ENCODE results near the gene SPNS2. TPM values are rescaled to one million over a fixed set of nuclear protein-coding genes. Genes with fewer than 3 reads are reported as not detected.

The SPNS2 gene
- total RNA-seq, 4 donors from 2014 or later: 25.1 to 76.3 (median 49.6) TPM

- peaks cover 3% of the 10 kb centered on the region for H3K27me3 ChIP-seq
- H3K4me3 ChIP-seq: no peak overlapping the region
- no peaks in the 10 kb centered on the region for H3K9me3 ChIP-seq
- no peaks in the 10 kb centered on the region for H3K36me3 ChIP-seq
- DNase-seq (ENCODE audit: low spot score in 2 of 2): no peak
- TF ChIP-seq POLR2AphosphoS5 (IDR thresholded peaks at IDR 0.05) (no peak), EP300 (IDR thresholded peaks at IDR 0.05) (no peak), POLR2A (IDR thresholded peaks at IDR 0.05) (no peak)
- TF ChIP-seq, protein P1, sequence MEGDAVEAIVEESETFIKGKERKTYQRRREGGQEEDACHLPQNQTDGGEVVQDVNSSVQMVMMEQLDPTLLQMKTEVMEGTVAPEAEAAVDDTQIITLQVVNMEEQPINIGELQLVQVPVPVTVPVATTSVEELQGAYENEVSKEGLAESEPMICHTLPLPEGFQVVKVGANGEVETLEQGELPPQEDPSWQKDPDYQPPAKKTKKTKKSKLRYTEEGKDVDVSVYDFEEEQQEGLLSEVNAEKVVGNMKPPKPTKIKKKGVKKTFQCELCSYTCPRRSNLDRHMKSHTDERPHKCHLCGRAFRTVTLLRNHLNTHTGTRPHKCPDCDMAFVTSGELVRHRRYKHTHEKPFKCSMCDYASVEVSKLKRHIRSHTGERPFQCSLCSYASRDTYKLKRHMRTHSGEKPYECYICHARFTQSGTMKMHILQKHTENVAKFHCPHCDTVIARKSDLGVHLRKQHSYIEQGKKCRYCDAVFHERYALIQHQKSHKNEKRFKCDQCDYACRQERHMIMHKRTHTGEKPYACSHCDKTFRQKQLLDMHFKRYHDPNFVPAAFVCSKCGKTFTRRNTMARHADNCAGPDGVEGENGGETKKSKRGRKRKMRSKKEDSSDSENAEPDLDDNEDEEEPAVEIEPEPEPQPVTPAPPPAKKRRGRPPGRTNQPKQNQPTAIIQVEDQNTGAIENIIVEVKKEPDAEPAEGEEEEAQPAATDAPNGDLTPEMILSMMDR (IDR thresholded peaks at IDR 0.05): no peak
- H3K4me1 ChIP-seq: peaks cover 36% of the 10 kb centered on the region
- H3K27ac ChIP-seq: no peak overlapping the region
- 61% methylated on average over 12 of the region's 13 CpGs for WGBS
Measured at GRCh38 chr17:4479982-4480751, 18.5 kb upstream of the SPNS2 start.

DNA sequence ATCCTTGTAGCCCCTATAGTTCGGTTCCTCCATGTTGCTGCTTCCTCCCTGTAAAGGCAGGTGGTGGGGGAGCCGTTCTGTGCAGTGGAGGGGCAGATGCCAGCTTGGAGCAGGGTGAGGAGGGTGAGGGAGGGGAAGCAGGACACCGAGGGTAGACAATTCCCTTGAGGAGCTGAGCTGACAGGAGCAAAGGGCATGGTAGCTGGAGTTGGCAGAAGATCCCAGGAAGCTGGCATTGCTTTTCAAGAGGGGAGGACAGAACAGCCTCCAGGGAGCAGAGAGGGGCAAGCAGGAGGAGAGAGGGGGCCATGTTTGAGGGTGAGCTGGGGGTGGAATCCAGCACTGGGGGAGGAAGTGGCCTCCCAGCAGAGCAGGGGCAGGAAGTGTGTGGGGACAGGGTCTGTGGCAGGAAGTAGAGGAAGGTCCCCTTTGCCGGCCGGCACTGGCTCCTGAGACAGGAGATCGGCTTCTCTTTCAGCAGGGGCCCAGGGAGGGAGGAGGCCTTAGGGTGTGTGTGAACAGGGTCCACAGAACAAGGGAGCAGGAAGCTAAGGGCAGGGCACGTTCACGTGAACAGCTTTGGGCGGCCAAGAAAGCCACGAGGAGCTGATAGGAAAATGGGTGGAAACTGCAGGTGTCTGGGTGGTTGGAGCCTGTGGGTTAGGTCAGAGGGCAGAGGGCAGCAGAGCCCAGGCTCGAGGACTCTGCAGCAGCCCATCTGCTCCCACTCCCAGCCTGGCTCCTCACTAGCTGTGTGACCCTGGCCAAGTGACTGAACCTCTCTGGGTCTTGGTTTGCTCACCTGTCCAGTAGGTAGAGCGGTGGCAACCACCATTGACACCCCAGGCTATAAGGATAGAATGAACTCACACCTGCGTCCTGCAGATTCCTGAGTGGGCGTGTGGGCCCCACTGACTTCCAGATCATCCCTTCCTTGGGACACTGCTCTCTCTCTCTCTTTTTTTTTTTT lies 17.5 kb upstream of the SPNS2 start:
- 53% methylated on average over 14 of the region's 14 CpGs for WGBS
- no peak for TF ChIP-seq POLR2A (IDR thresholded peaks at IDR 0.05)
- no peak for TF ChIP-seq EP300 (IDR thresholded peaks at IDR 0.05)
- TF ChIP-seq, protein P1 (IDR thresholded peaks at IDR 0.05): no peak
- TF ChIP-seq POLR2AphosphoS5 (IDR thresholded peaks at IDR 0.05): no peak
- peaks cover 3% of the 10 kb centered on the region for H3K27me3 ChIP-seq
- peak in 1 of 2 donors; percentile 27 for DNase-seq (ENCODE audit: low spot score in 2 of 2)
- no peaks in the 10 kb centered on the region for H3K9me3 ChIP-seq
- H3K36me3 ChIP-seq: no peaks in the 10 kb centered on the region
- H3K4me1 ChIP-seq: peaks cover 30% of the 10 kb centered on the region
- no peak overlapping the region for H3K4me3 ChIP-seq
- H3K27ac ChIP-seq: no peak overlapping the region

GRCh38 chr17:4482338-4483011 lies 16.2 kb upstream of the SPNS2 start:
- Histone ChIP-seq H3K36me3 (no peaks in the 10 kb centered on the region), H3K9me3 (no peaks in the 10 kb centered on the region), H3K4me3 (no peak overlapping the region), H3K27me3 (peaks cover 3% of the 10 kb centered on the region), H3K27ac (no peak overlapping the region), H3K4me1 (peaks cover 17% of the 10 kb centered on the region)
- TF ChIP-seq EP300 (IDR thresholded peaks at IDR 0.05): no peak
- no peak for TF ChIP-seq POLR2A (IDR thresholded peaks at IDR 0.05)
- TF ChIP-seq, protein P1 (IDR thresholded peaks at IDR 0.05): no peak
- TF ChIP-seq POLR2AphosphoS5 (IDR thresholded peaks at IDR 0.05): no peak
- 88% methylated on average over 15 of the region's 16 CpGs for WGBS
- peak in 1 of 2 donors; percentile 26 for DNase-seq (ENCODE audit: low spot score in 2 of 2)

GRCh38 chr17:4483012-4483840 lies 15.5 kb upstream of the SPNS2 start:
- Histone ChIP-seq H3K4me1 (peaks cover 16% of the 10 kb centered on the region), H3K36me3 (no peaks in the 10 kb centered on the region), H3K27ac (no peak overlapping the region), H3K9me3 (no peaks in the 10 kb centered on the region), H3K4me3 (no peak overlapping the region), H3K27me3 (peaks cover 3% of the 10 kb centered on the region)
- DNase-seq (ENCODE audit: low spot score in 2 of 2): no peak
- 58% methylated on average over 13 of the region's 13 CpGs for WGBS
- TF ChIP-seq, protein P1 (IDR thresholded peaks at IDR 0.05): no peak
- no peak for TF ChIP-seq POLR2A (IDR thresholded peaks at IDR 0.05)
- no peak for TF ChIP-seq EP300 (IDR thresholded peaks at IDR 0.05)
- no peak for TF ChIP-seq POLR2AphosphoS5 (IDR thresholded peaks at IDR 0.05)
